Fibroblast of villous mesenchyme (primary cell): ENCODE measurements around the gene PCED1B. TPM values are rescaled to one million over a fixed set of nuclear protein-coding genes. Genes with fewer than 3 reads are reported as not detected.
"Not testable (repeated sequence)": the region's sequence is repeated elsewhere in the genome, so short reads cannot be mapped to it uniquely, and the experiment has no call there.

ENCODE experiments used
- DNase-seq: peaks from one replicate; pipeline ENCODE4 v3.0.0-alpha.2; 2010; ENCODE audit warnings: low read depth
- H3K4me3 ChIP-seq: 2 replicates; pipeline ENCODE4 v1.5.1; 2011; ENCODE audit warnings: low read depth, mild to moderate bottlenecking, low read length
- total RNA-seq: library from RNA; depleted of rRNA; stranded (reverse); fragments of >200 nt; gene quantifications from 2 replicates; pipeline ENCODE4 v1.2.3, GENCODE V29; 2012
- TF ChIP-seq, protein P1 (sequence below): IDR thresholded peaks from 2 replicates; pipeline ENCODE4 v1.5.1; 2012; ENCODE audit warnings: low read depth, mild to moderate bottlenecking, low read length; ENCODE audit not compliant: insufficient read depth

Gene PCED1B
- total RNA-seq, 1 donor: 1.7 TPM

DNA sequence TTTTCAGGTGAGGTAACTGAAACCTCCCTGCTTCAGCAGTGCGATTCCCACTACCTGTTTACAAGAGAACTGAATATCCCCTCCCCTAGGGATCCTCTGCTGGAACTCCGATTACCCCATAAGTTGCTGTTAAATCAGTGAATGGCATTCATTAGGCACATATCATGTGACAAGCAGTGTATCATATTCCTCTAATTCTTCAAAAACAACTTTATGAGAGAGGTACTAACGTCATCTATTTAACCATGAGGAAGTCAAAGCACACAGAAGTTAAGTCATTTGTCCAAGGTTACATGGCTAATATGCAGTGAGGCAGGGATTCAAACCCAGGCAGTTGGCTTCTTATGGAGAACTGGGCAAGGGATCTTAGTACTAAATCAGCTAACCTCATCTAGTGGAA lies 43.9 kb upstream of the PCED1B start:
- DNase-seq: no peak
- H3K4me3 ChIP-seq: no peak overlapping the region
- TF ChIP-seq, protein P1, sequence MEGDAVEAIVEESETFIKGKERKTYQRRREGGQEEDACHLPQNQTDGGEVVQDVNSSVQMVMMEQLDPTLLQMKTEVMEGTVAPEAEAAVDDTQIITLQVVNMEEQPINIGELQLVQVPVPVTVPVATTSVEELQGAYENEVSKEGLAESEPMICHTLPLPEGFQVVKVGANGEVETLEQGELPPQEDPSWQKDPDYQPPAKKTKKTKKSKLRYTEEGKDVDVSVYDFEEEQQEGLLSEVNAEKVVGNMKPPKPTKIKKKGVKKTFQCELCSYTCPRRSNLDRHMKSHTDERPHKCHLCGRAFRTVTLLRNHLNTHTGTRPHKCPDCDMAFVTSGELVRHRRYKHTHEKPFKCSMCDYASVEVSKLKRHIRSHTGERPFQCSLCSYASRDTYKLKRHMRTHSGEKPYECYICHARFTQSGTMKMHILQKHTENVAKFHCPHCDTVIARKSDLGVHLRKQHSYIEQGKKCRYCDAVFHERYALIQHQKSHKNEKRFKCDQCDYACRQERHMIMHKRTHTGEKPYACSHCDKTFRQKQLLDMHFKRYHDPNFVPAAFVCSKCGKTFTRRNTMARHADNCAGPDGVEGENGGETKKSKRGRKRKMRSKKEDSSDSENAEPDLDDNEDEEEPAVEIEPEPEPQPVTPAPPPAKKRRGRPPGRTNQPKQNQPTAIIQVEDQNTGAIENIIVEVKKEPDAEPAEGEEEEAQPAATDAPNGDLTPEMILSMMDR: no peak

DNA sequence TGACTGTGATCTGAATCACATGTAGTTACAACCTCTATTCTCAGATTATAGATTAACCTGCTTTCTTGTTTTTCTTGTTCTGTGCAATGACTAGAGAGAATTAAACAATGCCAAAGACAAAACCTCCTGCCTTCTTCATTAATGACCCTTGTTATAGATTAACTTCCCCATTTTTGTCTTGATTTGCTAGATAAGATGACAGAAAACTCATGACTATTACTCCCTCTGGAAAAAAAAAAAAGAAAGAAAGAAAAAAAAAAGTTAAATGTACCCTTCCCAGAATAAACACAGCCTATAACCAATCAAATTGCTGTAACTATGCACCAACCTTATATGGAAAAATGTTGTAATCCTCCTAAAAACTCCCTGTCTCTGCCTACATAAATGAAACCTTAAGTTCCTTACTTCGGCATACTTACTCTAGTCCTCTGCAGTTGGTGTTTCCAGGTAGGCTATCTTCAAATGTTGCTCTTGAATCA lies 41.1 kb upstream of the PCED1B start:
- TF ChIP-seq, protein P1: no peak
- H3K4me3 ChIP-seq: no peak overlapping the region
- DNase-seq: peak; percentile 56

DNA sequence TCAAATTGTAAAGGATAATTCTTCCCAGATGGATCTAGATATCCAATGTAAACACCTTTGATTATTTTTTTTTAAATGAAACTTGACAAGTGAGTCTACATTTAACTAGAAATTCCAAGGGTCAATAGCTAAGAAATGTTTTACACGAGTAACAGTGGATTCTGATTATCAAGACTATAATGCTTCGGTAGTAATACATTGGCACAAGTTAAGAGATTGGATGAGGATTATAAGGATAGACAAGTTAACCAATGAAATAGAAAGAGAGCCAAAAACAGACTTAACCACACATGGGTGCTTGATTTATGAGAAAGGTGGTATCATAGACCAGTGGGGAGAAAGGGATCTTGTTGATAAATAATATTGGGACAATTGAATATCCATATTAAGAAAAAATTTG lies 40.3 kb upstream of the PCED1B start:
- H3K4me3 ChIP-seq: no peak overlapping the region
- no peak for DNase-seq
- TF ChIP-seq, protein P1: no peak

DNA sequence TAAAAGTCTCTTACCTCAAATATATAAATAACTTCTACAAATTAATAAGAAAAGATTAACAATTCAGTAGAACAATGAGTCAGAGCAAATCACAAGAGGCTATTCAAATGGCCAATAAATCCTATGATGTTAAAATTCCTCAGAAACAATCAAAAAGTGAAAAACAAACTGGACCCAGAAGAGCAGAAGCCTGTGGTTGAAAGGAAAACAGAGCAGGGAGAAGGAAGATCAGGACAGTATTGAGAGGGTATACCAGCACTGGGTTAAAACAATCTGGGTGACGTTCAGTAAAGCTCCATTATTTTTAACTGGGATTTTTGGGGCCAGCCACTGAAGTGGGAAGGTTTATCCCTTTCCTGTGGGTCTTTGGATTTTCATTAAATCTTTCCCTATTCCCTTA lies 39.7 kb upstream of the PCED1B start:
- TF ChIP-seq, protein P1: no peak
- DNase-seq: no peak

DNA sequence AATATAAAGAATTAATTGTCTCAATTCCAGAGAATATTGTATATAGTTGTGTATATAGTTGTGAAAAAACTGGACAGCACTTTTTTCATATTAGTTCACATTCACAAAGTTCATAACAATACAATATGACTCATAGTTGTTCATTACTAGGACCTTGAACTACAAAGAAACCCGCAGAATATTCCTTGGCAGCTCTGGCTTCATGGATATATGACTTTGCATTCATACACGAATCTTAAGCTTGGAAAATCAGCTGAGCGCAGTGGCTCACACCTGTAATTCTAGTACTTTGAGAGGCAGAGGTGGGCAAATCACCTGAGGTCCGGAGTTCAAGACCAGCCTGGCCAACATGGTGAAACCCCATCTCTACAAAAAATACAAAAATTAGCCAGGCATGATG lies 38.1 kb upstream of the PCED1B start:
- no peak overlapping the region for H3K4me3 ChIP-seq
- no peak for DNase-seq
- TF ChIP-seq, protein P1: no peak

More for the DNA sequence above, 39.7 kb upstream of the PCED1B start:
- H3K4me3 ChIP-seq: no peak overlapping the region

DNA sequence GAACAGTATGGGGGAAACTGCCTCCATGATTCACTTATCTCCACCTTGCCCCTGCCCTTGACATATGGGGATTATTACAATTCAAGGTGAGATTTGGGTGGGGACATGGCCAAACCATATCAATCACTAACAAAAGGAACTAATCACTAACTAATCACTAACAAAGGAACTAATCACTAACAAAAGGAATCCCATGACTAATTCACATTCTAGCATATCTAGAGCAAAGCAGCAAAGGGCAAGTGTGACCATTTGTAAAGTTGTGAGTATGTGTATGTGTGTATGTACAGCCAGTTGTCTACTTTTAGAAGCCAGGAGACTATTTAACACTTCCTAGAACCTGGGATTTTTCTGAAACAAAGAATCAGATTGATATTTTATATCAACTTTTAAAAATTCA lies 30.9 kb upstream of the PCED1B start:
- TF ChIP-seq, protein P1: no peak
- no peak overlapping the region for H3K4me3 ChIP-seq
- DNase-seq: no peak

DNA sequence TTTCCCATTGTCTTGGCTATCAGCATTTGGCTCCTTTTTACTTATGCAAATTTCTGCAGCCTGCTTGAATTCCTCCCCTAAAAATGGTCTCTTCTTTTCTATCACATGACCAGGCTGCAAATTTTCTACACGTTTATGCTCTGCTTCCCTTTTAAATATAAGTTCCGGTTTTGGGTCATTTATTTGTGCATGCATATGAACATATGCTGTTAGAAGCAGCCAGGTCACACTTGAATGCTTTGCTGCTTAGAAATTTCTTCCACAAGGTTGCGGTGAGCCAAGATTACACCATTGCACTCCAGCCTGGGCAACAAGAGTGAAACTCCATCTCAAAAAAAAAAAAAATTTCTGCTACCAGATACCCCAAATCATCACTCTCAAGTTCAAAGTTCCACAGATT lies 28.1 kb upstream of the PCED1B start:
- not testable (repeated sequence) for DNase-seq, H3K4me3 ChIP-seq
